Progenitor cell of endocrine pancreas (in vitro differentiated cells): Measurements from ENCODE around the gene NKD1. TPM values are rescaled to one million over a fixed set of nuclear protein-coding genes. Genes with fewer than 3 reads are reported as not detected.

Experiments used
- DNase-seq: peaks from one replicate; pipeline ENCODE4 v3.0.0; 2021; ENCODE audit warnings: low spot score; ENCODE audit not compliant: unreplicated experiment
- H3K27ac Mint-ChIP-seq: 2 replicates; pipeline ENCODE4 v1.8.0; 2021; ENCODE audit warnings: mild to moderate bottlenecking, moderate library complexity, mixed read lengths
- H3K27me3 Mint-ChIP-seq: 2 replicates; pipeline ENCODE4 v1.8.0; 2021; ENCODE audit warnings: mixed read lengths
- H3K36me3 Mint-ChIP-seq: 2 replicates; pipeline ENCODE4 v1.8.0; 2022; ENCODE audit warnings: mixed read lengths; ENCODE audit not compliant: insufficient read depth
- H3K4me1 Mint-ChIP-seq: 2 replicates; pipeline ENCODE4 v1.8.0; 2021; ENCODE audit warnings: low read depth, mixed read lengths
- H3K4me3 Mint-ChIP-seq: 2 replicates; pipeline ENCODE4 v1.8.0; 2021; ENCODE audit warnings: low read depth, mild to moderate bottlenecking, moderate library complexity, mixed read lengths
- H3K9me3 Mint-ChIP-seq: 2 replicates; pipeline ENCODE4 v1.8.0; 2021; ENCODE audit warnings: low read depth, mixed read lengths
- CTCF ChIP-seq: fragments of 200-600 bp; sonication (generic); IDR thresholded peaks from one replicate; pipeline ENCODE4 v1.5.0; 2021; ENCODE audit warnings: antibody characterized with exemption, mild to moderate bottlenecking; ENCODE audit not compliant: unreplicated experiment
- total RNA-seq: library from RNA; stranded (reverse); gene quantifications from 2 replicates; pipeline ENCODE4 v1.2.1, GENCODE V29; 2021

The NKD1 gene
- total RNA-seq, 1 donor from 2014 or later, result 3.0 TPM

GRCh38 chr16:50584033-50584722 lies 36.0 kb downstream of the NKD1 start:
- no peak overlapping the region for H3K27ac Mint-ChIP-seq
- TF ChIP-seq CTCF, result no peak
- DNase-seq, result no peak
- H3K9me3 Mint-ChIP-seq, result no peaks in the 10 kb centered on the region
- H3K4me3 Mint-ChIP-seq, result no peak overlapping the region
- no peaks in the 10 kb centered on the region for H3K36me3 Mint-ChIP-seq
- no peaks in the 10 kb centered on the region for H3K4me1 Mint-ChIP-seq
- no peaks in the 10 kb centered on the region for H3K27me3 Mint-ChIP-seq

- DNase-seq, result no peak
- Mint-ChIP-seq H3K27me3 (no peaks in the 10 kb centered on the region), H3K27ac (no peak overlapping the region), H3K36me3 (no peaks in the 10 kb centered on the region), H3K4me3 (no peak overlapping the region), H3K9me3 (no peaks in the 10 kb centered on the region), H3K4me1 (no peaks in the 10 kb centered on the region)
- TF ChIP-seq CTCF, result no peak
These were observed 37.2 kb downstream of the NKD1 start for GRCh38 chr16:50585331-50585776.

GRCh38 chr16:50587543-50587942 lies 39.3 kb downstream of the NKD1 start:
- no peak for DNase-seq
- Mint-ChIP-seq H3K36me3 (no peaks in the 10 kb centered on the region), H3K9me3 (no peaks in the 10 kb centered on the region), H3K4me1 (no peaks in the 10 kb centered on the region), H3K27ac (no peak overlapping the region), H3K4me3 (no peak overlapping the region), H3K27me3 (no peaks in the 10 kb centered on the region)
- no peak for TF ChIP-seq CTCF

GRCh38 chr16:50588276-50588675 lies 40.1 kb downstream of the NKD1 start:
- H3K4me3 Mint-ChIP-seq, result no peak overlapping the region
- no peak for DNase-seq
- H3K27me3 Mint-ChIP-seq, result no peaks in the 10 kb centered on the region
- no peaks in the 10 kb centered on the region for H3K9me3 Mint-ChIP-seq
- no peaks in the 10 kb centered on the region for H3K36me3 Mint-ChIP-seq
- H3K4me1 Mint-ChIP-seq, result no peaks in the 10 kb centered on the region
- TF ChIP-seq CTCF, result no peak
- H3K27ac Mint-ChIP-seq, result no peak overlapping the region

GRCh38 chr16:50591209-50591608 lies 43.0 kb downstream of the NKD1 start:
- H3K27me3 Mint-ChIP-seq, result no peaks in the 10 kb centered on the region
- H3K4me3 Mint-ChIP-seq, result no peak overlapping the region
- H3K9me3 Mint-ChIP-seq, result no peaks in the 10 kb centered on the region
- TF ChIP-seq CTCF, result no peak
- H3K4me1 Mint-ChIP-seq, result no peaks in the 10 kb centered on the region
- no peaks in the 10 kb centered on the region for H3K36me3 Mint-ChIP-seq
- DNase-seq, result no peak
- H3K27ac Mint-ChIP-seq, result no peak overlapping the region
